NCI-H1930 (cell line): ENCODE results near the gene ASF1B.
A peak's percentile ranks its signal among the peaks of the same experiment; 100 is the strongest.
"Not testable (repeated sequence)": the region's sequence is repeated elsewhere in the genome, so short reads cannot be mapped to it uniquely, and the experiment has no call there.

Experiments
- DNase-seq, 2 experiments: peaks; one replicate each; lab custom pipeline; 2025; lab: John Stamatoyannopoulos, UW

Gene ASF1B

GRCh38 chr19:14136509-14137281 lies at the start of gene ASF1B:
Gene ASF1B, minus strand, starts transcription at chr19:14136589. Its CDS starts 133 bp downstream, at chr19:14136456.
- DNase-seq, result peak; percentile 95 to 98

GRCh38 chr19:14185691-14186090 lies 49.3 kb upstream of the ASF1B start:
- not testable (repeated sequence) for DNase-seq

- DNase-seq, result no peak
Measured at GRCh38 chr19:14185158-14185557, 48.8 kb upstream of the ASF1B start.

- no peak for DNase-seq
Measured at GRCh38 chr19:14183741-14184350, 47.5 kb upstream of the ASF1B start.

- DNase-seq, result no peak
Measured at GRCh38 chr19:14182476-14182875, 46.1 kb upstream of the ASF1B start.

- no peak for DNase-seq
Measured at GRCh38 chr19:14181906-14182305, 45.5 kb upstream of the ASF1B start.

- DNase-seq, result not testable (repeated sequence)
Measured at GRCh38 chr19:14181199-14181598, 44.8 kb upstream of the ASF1B start.

GRCh38 chr19:14177496-14178074 lies 41.2 kb upstream of the ASF1B start:
- DNase-seq, result no peak

GRCh38 chr19:14175351-14175792 lies 39.0 kb upstream of the ASF1B start:
- DNase-seq, result no peak

- DNase-seq, result no peak
Measured at GRCh38 chr19:14174883-14175282, 38.5 kb upstream of the ASF1B start.

GRCh38 chr19:14168993-14169392 lies 32.6 kb upstream of the ASF1B start:
- DNase-seq, result no peak

GRCh38 chr19:14168259-14168972 lies 32.0 kb upstream of the ASF1B start:
- no peak for DNase-seq

- no peak for DNase-seq
Measured at GRCh38 chr19:14167576-14168138, 31.3 kb upstream of the ASF1B start.

- no peak for DNase-seq
Measured at GRCh38 chr19:14166999-14167575, 30.7 kb upstream of the ASF1B start.

- DNase-seq, result no peak
Measured at GRCh38 chr19:14165990-14166830, 29.8 kb upstream of the ASF1B start.

GRCh38 chr19:14164724-14165493 lies 28.5 kb upstream of the ASF1B start:
- DNase-seq, result no peak

GRCh38 chr19:14164082-14164481 lies 27.7 kb upstream of the ASF1B start:
- no peak for DNase-seq

GRCh38 chr19:14162871-14163297 lies 26.5 kb upstream of the ASF1B start:
- DNase-seq, result no peak

GRCh38 chr19:14161305-14161704 lies 24.9 kb upstream of the ASF1B start:
- no peak for DNase-seq
